Testis (tissue), 2 donors: ENCODE data around the gene CLN6.
"Not testable (repeated sequence)": the region's sequence is repeated elsewhere in the genome, so short reads cannot be mapped to it uniquely, and the experiment has no call there.

Experiments used
- POLR2A ChIP-seq: fragments of 450-650 bp; IDR thresholded peaks from one replicate; pipeline ENCODE4 v1.6.1; 2017; ENCODE audit warnings: antibody characterized with exemption, mild to moderate bottlenecking, moderate library complexity
- TF ChIP-seq, protein P1 (sequence below), 3 experiments: fragments of 450-650 bp in 2 of 3; fragments of 200-600 bp in 1 of 3; sonication (generic) in 1 of 3; IDR thresholded peaks; one replicate each; pipeline ENCODE4 v1.5.1; 2016 to 2019; ENCODE audit warnings: antibody characterized with exemption in 3 of 3, mild to moderate bottlenecking in 2 of 3, moderate library complexity in 1 of 3

DNA sequence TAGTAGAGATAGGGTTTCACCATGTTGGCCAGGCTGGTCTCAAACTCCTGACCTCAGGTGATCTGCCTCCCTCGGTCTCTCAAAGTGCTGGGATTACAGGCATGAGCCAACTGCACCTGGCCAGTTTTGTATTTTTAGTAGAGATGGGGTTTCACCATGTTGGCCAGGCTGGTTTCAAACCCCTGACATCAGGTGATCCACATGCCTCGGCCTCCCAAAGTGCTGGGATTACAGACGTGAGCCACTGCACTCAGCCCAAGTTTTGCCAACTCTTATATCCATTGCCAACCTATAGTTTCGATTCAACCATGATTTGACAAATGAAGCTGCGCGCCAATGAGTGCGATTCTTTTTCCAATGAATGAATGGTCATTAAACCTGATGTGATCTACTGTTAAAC lies 26.5 kb downstream of the CLN6 start:
- TF ChIP-seq, protein P1, sequence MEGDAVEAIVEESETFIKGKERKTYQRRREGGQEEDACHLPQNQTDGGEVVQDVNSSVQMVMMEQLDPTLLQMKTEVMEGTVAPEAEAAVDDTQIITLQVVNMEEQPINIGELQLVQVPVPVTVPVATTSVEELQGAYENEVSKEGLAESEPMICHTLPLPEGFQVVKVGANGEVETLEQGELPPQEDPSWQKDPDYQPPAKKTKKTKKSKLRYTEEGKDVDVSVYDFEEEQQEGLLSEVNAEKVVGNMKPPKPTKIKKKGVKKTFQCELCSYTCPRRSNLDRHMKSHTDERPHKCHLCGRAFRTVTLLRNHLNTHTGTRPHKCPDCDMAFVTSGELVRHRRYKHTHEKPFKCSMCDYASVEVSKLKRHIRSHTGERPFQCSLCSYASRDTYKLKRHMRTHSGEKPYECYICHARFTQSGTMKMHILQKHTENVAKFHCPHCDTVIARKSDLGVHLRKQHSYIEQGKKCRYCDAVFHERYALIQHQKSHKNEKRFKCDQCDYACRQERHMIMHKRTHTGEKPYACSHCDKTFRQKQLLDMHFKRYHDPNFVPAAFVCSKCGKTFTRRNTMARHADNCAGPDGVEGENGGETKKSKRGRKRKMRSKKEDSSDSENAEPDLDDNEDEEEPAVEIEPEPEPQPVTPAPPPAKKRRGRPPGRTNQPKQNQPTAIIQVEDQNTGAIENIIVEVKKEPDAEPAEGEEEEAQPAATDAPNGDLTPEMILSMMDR (IDR thresholded peaks at IDR 0.05) = not testable (repeated sequence)
- TF ChIP-seq POLR2A = not testable (repeated sequence)
